Natural killer cell treated with Interleukin-12 subunit alpha and Interleukin-12 subunit beta and Interleukin-15 and Interleukin-18, amount 100 ng/mL, for 72 hours (primary cell): ENCODE measurements around the gene RBBP8NL. TPM values are rescaled to one million over a fixed set of nuclear protein-coding genes. Genes with fewer than 3 reads are reported as not detected.

ENCODE experiments used
- ATAC-seq, 2 donors: fragments of 150-1000 bp; cut with Tn5 transposase in 1 of 2; sonication (Bioruptor Pico), chemical (Tn5 transposase) in 1 of 2; 2 replicates each; pipeline ENCODE4 v1.10.0; 2021
- DNase-seq: peaks from one replicate; pipeline ENCODE4 v3.0.0; 2022; ENCODE audit warnings: low spot score
- H3K27ac Mint-ChIP-seq, 2 donors: 1 replicate in 1 of 2; 2 replicates in 1 of 2; pipeline ENCODE4 v1.8.0; 2022; ENCODE audit warnings: mixed read lengths in 2 of 2, mild to moderate bottlenecking in 1 of 2, moderate library complexity in 1 of 2
- H3K27me3 Mint-ChIP-seq, 2 donors: 1 replicate in 1 of 2; 2 replicates in 1 of 2; pipeline ENCODE4 v1.8.0; 2022; ENCODE audit warnings: mixed read lengths in 2 of 2
- H3K36me3 Mint-ChIP-seq: one replicate; pipeline ENCODE4 v1.8.0; 2022; ENCODE audit warnings: mixed read lengths
- H3K4me1 Mint-ChIP-seq, 2 donors: 1 replicate in 1 of 2; 2 replicates in 1 of 2; pipeline ENCODE4 v1.8.0; 2022; ENCODE audit warnings: low read depth in 2 of 2, mixed read lengths in 2 of 2, mild to moderate bottlenecking in 1 of 2
- H3K4me3 Mint-ChIP-seq: one replicate; pipeline ENCODE4 v1.8.0; 2022; ENCODE audit warnings: mixed read lengths
- H3K9me3 Mint-ChIP-seq: 2 replicates; pipeline ENCODE4 v1.8.0; 2022; ENCODE audit warnings: mixed read lengths
- total RNA-seq, 2 donors: library from RNA; stranded (reverse); gene quantifications; one replicate each; pipeline ENCODE4 v1.2.3, GENCODE V29; 2022

Gene RBBP8NL
- total RNA-seq, 2 donors from 2014 or later, result not detected

GRCh38 chr20:62407221-62407992 is 19.9 kb downstream of the RBBP8NL start, which contains the start of gene CABLES2:
CABLES2 (minus strand) TSS chr20:62407285; CDS start chr20:62407276, 9 bp downstream.
- DNase-seq (peak; percentile 96), ATAC-seq (peak; percentile 96 to 97)
- H3K27ac Mint-ChIP-seq, result peak within 1 kb of the TSS; percentile 48 to 70
- H3K27me3 Mint-ChIP-seq, result no peaks in the 10 kb centered on the region
- H3K4me1 Mint-ChIP-seq, result peaks cover 14 to 16% of the 10 kb centered on the region in 2 donors
- no peaks in the 10 kb centered on the region for H3K36me3 Mint-ChIP-seq
- H3K9me3 Mint-ChIP-seq, result no peaks in the 10 kb centered on the region
- peak within 1 kb of the TSS; percentile 82 for H3K4me3 Mint-ChIP-seq

DNA sequence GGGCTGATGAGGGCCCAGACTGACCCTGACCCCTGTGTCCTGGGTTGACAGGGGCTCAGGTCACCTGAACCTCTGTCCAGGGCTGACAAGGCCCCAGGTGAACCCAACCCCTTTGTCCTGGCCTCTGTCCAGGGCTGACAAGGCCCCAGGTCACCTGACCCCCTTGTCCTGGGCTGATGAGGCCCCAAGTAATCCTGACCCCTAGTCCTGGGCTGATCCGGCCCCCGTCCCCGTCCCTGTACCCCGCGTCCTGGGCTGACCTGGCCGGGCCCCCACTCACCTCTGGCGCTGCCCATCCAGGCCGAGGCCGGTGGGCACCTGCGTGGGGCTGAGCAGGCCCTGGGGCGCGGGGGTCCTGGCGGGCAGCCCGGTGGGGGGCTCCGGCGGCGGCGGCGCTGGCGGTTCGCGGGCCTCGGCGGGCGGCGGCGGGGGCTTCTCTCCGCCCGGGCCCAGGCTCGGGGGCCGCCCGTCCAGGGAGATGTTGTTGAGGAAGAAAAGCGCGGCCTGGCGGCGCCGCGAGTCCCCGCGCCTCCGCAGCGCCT is 20.6 kb downstream of the RBBP8NL start:
- Mint-ChIP-seq H3K4me3 (peak overlapping the region; percentile 79), H3K4me1 (peaks cover 14 to 16% of the 10 kb centered on the region in 2 donors), H3K27me3 (no peaks in the 10 kb centered on the region), H3K27ac (no peak overlapping the region), H3K36me3 (no peaks in the 10 kb centered on the region), H3K9me3 (no peaks in the 10 kb centered on the region)
- DNase-seq, result no peak
- peak; percentile 0 to 1 for ATAC-seq

DNA sequence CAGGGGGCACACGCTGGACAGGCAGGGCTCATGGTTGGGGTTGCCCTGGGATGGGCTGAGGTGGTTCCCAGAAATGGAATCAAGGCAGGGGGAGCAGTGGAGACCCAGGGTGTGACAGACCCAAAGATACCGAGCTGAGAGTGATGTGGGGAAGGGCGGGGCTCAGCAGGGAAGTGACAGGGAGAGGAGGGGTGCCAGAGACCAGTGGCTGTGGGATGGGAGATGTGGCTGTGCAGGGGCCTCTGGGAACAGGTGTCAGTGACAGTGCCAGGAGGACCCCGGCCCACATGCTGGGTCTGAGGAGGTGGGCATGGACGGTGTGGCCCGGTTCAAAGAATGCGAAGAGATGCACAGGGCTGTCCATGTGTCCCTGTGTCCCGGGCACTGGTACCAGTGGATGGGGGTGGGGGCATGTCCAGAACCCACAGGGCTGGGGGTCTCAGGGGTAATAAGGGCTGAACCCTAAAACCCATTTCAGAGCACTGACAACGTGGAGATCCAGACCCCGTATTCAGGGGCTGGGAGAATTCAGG is 21.3 kb downstream of the RBBP8NL start:
- H3K9me3 Mint-ChIP-seq, result no peaks in the 10 kb centered on the region
- H3K36me3 Mint-ChIP-seq, result no peaks in the 10 kb centered on the region
- H3K27ac Mint-ChIP-seq, result peak overlapping the region; percentile 26 to 48
- DNase-seq, result no peak
- peak overlapping the region; percentile 79 for H3K4me3 Mint-ChIP-seq
- ATAC-seq, result no peak
- no peaks in the 10 kb centered on the region for H3K27me3 Mint-ChIP-seq
- H3K4me1 Mint-ChIP-seq, result peaks cover 14 to 16% of the 10 kb centered on the region in 2 donors

GRCh38 chr20:62405108-62405980 is 22.0 kb downstream of the RBBP8NL start:
- Mint-ChIP-seq H3K27ac (peak overlapping the region; percentile 26 to 48), H3K4me1 (peaks cover 14 to 16% of the 10 kb centered on the region in 2 donors), H3K4me3 (peak overlapping the region; percentile 79), H3K27me3 (no peaks in the 10 kb centered on the region), H3K9me3 (no peaks in the 10 kb centered on the region), H3K36me3 (no peaks in the 10 kb centered on the region)
- no peak for DNase-seq
- ATAC-seq, result no peak

- Mint-ChIP-seq H3K27me3 (no peaks in the 10 kb centered on the region), H3K36me3 (no peaks in the 10 kb centered on the region), H3K9me3 (no peaks in the 10 kb centered on the region), H3K4me3 (no peak overlapping the region), H3K4me1 (peaks cover 8 to 19% of the 10 kb centered on the region in 2 donors), H3K27ac (no peak overlapping the region)
- DNase-seq, result no peak
- ATAC-seq, result no peak
Measured at GRCh38 chr20:62404761-62405107, 22.6 kb downstream of the RBBP8NL start.

- DNase-seq (no peak), ATAC-seq (no peak)
- Mint-ChIP-seq H3K27me3 (no peaks in the 10 kb centered on the region), H3K27ac (no peak overlapping the region), H3K4me1 (peaks cover 4 to 15% of the 10 kb centered on the region in 2 donors), H3K4me3 (no peak overlapping the region), H3K9me3 (no peaks in the 10 kb centered on the region), H3K36me3 (no peaks in the 10 kb centered on the region)
Measured at GRCh38 chr20:62404112-62404665, 23.1 kb downstream of the RBBP8NL start.

DNA sequence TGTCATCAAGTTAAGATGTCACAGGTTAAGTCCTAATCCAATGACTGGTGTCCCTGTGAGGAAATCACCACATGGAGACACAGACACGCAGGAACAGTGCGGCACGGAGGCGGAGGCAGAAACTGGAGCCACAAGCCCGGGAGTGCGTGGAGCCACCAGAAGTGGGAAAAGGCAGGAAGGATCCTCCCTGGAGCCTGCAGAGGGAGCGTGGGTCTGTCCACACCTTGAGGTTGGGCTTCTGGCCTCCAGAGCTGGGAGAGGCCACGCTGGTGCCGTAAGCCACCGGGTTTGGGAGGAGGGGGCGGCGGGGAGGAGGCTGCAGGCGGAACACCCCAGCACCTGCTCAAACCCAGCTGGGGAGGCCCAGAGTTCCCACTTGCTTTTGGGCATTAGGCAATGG is 24.0 kb downstream of the RBBP8NL start:
- H3K4me1 Mint-ChIP-seq, result peaks cover 4 to 15% of the 10 kb centered on the region in 2 donors
- DNase-seq (no peak), ATAC-seq (no peak)
- no peak overlapping the region for H3K27ac Mint-ChIP-seq
- no peaks in the 10 kb centered on the region for H3K27me3 Mint-ChIP-seq
- no peaks in the 10 kb centered on the region for H3K36me3 Mint-ChIP-seq
- H3K9me3 Mint-ChIP-seq, result no peaks in the 10 kb centered on the region
- no peak overlapping the region for H3K4me3 Mint-ChIP-seq

DNA sequence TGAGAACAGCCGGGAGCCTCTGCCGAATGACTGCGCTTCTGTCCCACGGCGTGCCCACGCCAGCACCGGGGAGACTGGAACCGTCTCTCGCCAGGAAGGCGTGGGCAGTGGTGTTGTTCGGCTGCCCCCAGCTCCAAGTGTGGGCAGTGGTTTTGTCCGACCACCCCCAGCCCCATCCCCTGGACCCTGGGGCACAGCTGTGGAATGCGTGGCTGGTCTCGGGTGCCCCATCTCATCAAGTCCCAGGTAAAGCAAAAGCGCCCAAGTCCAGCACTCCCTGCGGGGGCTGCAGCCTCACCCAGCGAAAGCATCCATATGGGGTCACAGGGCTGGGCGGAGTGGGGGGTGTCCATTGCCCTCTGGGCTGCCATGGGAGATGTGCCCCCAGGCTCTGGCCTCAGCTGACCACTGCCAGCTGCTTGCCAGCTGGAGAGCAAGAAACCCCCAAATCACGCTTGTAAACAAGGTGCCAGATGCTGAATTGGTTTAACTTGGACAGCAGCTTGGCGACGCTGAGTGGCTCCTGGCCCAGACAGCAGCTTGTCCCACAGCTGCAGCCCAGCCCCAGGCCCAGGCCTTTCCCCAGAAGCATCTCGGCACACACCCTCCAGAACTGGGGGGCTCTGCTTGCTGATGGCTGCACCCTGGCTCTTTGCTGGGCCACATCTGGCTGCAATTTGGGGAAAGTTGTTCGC is 24.7 kb downstream of the RBBP8NL start:
- H3K27ac Mint-ChIP-seq, result no peak overlapping the region
- peaks cover 4% of the 10 kb centered on the region for H3K9me3 Mint-ChIP-seq
- peaks cover 4 to 20% of the 10 kb centered on the region in 2 donors for H3K4me1 Mint-ChIP-seq
- H3K36me3 Mint-ChIP-seq, result no peaks in the 10 kb centered on the region
- DNase-seq (no peak), ATAC-seq (no peak)
- no peak overlapping the region for H3K4me3 Mint-ChIP-seq
- H3K27me3 Mint-ChIP-seq, result no peaks in the 10 kb centered on the region

- DNase-seq (no peak), ATAC-seq (no peak)
- no peak overlapping the region for H3K4me3 Mint-ChIP-seq
- H3K9me3 Mint-ChIP-seq, result peaks cover 4% of the 10 kb centered on the region
- H3K27ac Mint-ChIP-seq, result no peak overlapping the region
- H3K36me3 Mint-ChIP-seq, result no peaks in the 10 kb centered on the region
- H3K27me3 Mint-ChIP-seq, result no peaks in the 10 kb centered on the region
- H3K4me1 Mint-ChIP-seq, result peaks cover 4 to 25% of the 10 kb centered on the region in 2 donors
Measured at GRCh38 chr20:62401331-62401779, 26.0 kb downstream of the RBBP8NL start.

DNA sequence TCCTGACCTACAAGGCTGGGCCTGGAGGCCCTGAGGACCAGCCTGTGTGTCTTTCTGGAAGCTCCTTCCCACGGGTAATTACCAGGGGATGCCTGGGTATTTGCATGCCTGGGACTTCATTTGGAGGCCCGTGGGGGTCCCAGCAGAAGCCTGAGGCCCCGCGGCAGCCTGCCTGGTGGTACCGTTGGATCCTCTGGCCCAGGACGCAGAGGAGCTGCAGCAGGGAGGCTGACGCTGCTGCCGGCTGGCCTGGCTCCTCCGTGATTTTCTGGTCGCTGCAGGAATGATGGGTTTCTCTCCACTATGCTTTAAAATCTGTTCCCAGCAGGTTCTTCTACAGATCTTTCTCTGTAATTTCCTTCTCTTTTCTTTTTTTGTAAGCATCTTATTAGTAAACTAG is 26.8 kb downstream of the RBBP8NL start:
- Mint-ChIP-seq H3K4me1 (peaks cover 4 to 20% of the 10 kb centered on the region in 2 donors), H3K4me3 (no peak overlapping the region), H3K27ac (no peak overlapping the region), H3K9me3 (peaks cover 4% of the 10 kb centered on the region), H3K36me3 (no peaks in the 10 kb centered on the region), H3K27me3 (no peaks in the 10 kb centered on the region)
- DNase-seq (no peak), ATAC-seq (no peak)

GRCh38 chr20:62400021-62400420 is 27.3 kb downstream of the RBBP8NL start:
- no peaks in the 10 kb centered on the region for H3K36me3 Mint-ChIP-seq
- no peak overlapping the region for H3K4me3 Mint-ChIP-seq
- no peak for ATAC-seq
- H3K4me1 Mint-ChIP-seq, result peaks cover 0 to 16% of the 10 kb centered on the region in 2 donors
- no peaks in the 10 kb centered on the region for H3K27me3 Mint-ChIP-seq
- peaks cover 4% of the 10 kb centered on the region for H3K9me3 Mint-ChIP-seq
- DNase-seq, result no peak
- H3K27ac Mint-ChIP-seq, result no peak overlapping the region

- no peak overlapping the region for H3K27ac Mint-ChIP-seq
- ATAC-seq (no peak), DNase-seq (no peak)
- H3K4me1 Mint-ChIP-seq, result peaks cover 0 to 16% of the 10 kb centered on the region in 2 donors
- no peaks in the 10 kb centered on the region for H3K36me3 Mint-ChIP-seq
- H3K27me3 Mint-ChIP-seq, result no peaks in the 10 kb centered on the region
- H3K9me3 Mint-ChIP-seq, result peaks cover 4% of the 10 kb centered on the region
- no peak overlapping the region for H3K4me3 Mint-ChIP-seq
Measured at GRCh38 chr20:62398120-62398821, 29.1 kb downstream of the RBBP8NL start.
